Measurements from ENCODE around the gene IMMP2L. TPM values are rescaled to one million over a fixed set of nuclear protein-coding genes. Genes with fewer than 3 reads are reported as not detected.

IMMP2L gene
- total and polyA plus RNA-seq, 2 of the 13 experiments (the other 11 are each of a cell fraction or from before 2014, with no cell fraction given), result 7.8 to 16.9 TPM

DNA sequence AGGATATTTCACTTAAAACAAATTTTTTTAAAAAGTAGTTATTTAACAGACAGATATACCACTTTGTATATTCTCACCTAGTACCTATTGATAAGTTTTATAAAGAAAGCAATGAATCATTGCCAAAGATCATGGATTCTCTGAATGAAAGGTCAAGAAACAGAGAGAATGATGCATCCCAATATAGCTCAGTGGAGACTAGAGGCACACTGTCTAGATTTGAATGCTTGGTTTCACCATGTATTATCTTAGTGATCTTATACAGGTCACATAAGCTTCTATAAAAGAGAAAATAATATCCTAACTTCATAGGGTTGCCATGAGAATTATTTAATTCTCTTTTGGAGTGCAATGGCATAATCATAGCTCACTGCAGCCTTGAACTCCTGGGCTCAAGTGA lies 558.4 kb downstream of the IMMP2L start:
- no peak for TF ChIP-seq POLR2AphosphoS5 (IDR thresholded peaks at IDR 0.05; ENCODE audit: low read depth, low read length)
- no peak for TF ChIP-seq ZNF775 (CRISPR knock-in tag; IDR thresholded peaks at IDR 0.05; ENCODE audit: borderline replicate concordance)
- no peak for TF ChIP-seq TRIM24 (CRISPR knock-in tag; IDR thresholded peaks at IDR 0.05)
- no peak for TF ChIP-seq SALL1 (CRISPR knock-in tag; IDR thresholded peaks at IDR 0.05)
- TF ChIP-seq ZBTB33 (CRISPR knock-in tag; IDR thresholded peaks at IDR 0.05), result no peak
- TF ChIP-seq ZNF569 (CRISPR knock-in tag; IDR thresholded peaks at IDR 0.05; ENCODE audit: borderline replicate concordance), result no peak
- no peak for TF ChIP-seq ZHX2 (IDR thresholded peaks at IDR 0.05; ENCODE audit: low read depth)
- no peak for TF ChIP-seq ZHX2 (CRISPR knock-in tag; IDR thresholded peaks at IDR 0.05; ENCODE audit: borderline replicate concordance)
- no peak for TF ChIP-seq FOXA3 (CRISPR knock-in tag; IDR thresholded peaks at IDR 0.05)
- no peak for TF ChIP-seq FOXM1 (CRISPR knock-in tag; IDR thresholded peaks at IDR 0.05)
- Histone ChIP-seq H2AFZ (ENCODE audit: low read length) (no peak overlapping the region), H3K79me2 (ENCODE audit: insufficient read depth, low read length) (no peaks in the 10 kb centered on the region), H3K4me3 (replicated peaks in 1 of 3; ENCODE audit: insufficient read depth in 1 of 3, low read depth in 2 of 3, low read length in 3 of 3) (no peak overlapping the region), H3K9me3 (ENCODE audit: low read length) (no peaks in the 10 kb centered on the region), H3K4me1 (ENCODE audit: insufficient read depth, low read length) (no peaks in the 10 kb centered on the region), H3K4me2 (ENCODE audit: low read depth, low read length) (no peak overlapping the region), H3K9ac (ENCODE audit: insufficient read depth, low read depth, low read length) (no peak overlapping the region), H4K20me1 (ENCODE audit: insufficient read depth, low read length) (no peaks in the 10 kb centered on the region), H3K27me3 (ENCODE audit: control insufficient read depth in 1 of 2, insufficient read depth in 2 of 2, low read length in 2 of 2) (no peaks in the 10 kb centered on the region), H3K36me3 (replicated peaks in 1 of 2; ENCODE audit: control insufficient read depth in 1 of 2, insufficient read depth in 2 of 2, low read length in 2 of 2) (no peaks in the 10 kb centered on the region), H3K27ac (ENCODE audit: extremely low read length, insufficient read depth, low read length) (no peak overlapping the region)
- POLR2A ChIA-PET, result no interaction called here
- in situ Hi-C loops (cut with HindIII; ENCODE audit: extremely low pct_ligation_motif_present, low pct_unique_long_range_greater_than_20kb) (no loop called here), intact Hi-C loops (cut with micrococcal nuclease; ENCODE audit: unreplicated experiment) (no loop called here)
- BruUV-seq (replicated peaks), result no TSS peak
- ATAC-seq (no peak), FAIRE-seq (no peak), DNase-seq (ENCODE audit: low spot score) (no peak)
- CTCF ChIA-PET (ENCODE audit: low intra/inter-chr PET ratio, low total read pairs), result no interaction called here

Data from HepG2 (cell line).